Skeletal muscle tissue (tissue), 4 donors: ENCODE data around the gene AAMP. TPM values are rescaled to one million over a fixed set of nuclear protein-coding genes. Genes with fewer than 3 reads are reported as not detected.

Experiments used
- H3K27ac ChIP-seq: one replicate; pipeline ENCODE4 v1.7.0; 2013; ENCODE audit warnings: mild to moderate bottlenecking, low read depth, low read length, inconsistent platforms
- H3K27me3 ChIP-seq, 3 donors: one replicate each; pipeline ENCODE4 v1.7.0; 2013; ENCODE audit warnings: low read length in 3 of 3; ENCODE audit not compliant: control insufficient read depth in 3 of 3, insufficient read depth in 3 of 3
- H3K36me3 ChIP-seq, 3 donors: one replicate each; pipeline ENCODE4 v1.7.0; 2013; ENCODE audit warnings: low read length in 3 of 3; ENCODE audit not compliant: control insufficient read depth in 3 of 3, insufficient read depth in 3 of 3
- H3K4me1 ChIP-seq, 3 donors: one replicate each; pipeline ENCODE4 v1.7.0; 2013; ENCODE audit warnings: low read length in 3 of 3, mild to moderate bottlenecking in 3 of 3; ENCODE audit not compliant: control insufficient read depth in 3 of 3, insufficient read depth in 3 of 3
- H3K4me3 ChIP-seq, 3 donors: one replicate each; pipeline ENCODE4 v1.7.0; 2013; ENCODE audit warnings: low read length in 3 of 3
- H3K9ac ChIP-seq, 3 donors: one replicate each; pipeline ENCODE4 v1.7.0; 2013; ENCODE audit warnings: low read length in 3 of 3, mild to moderate bottlenecking in 3 of 3, moderate library complexity in 2 of 3, low read depth in 1 of 3
- H3K9me3 ChIP-seq, 3 donors: one replicate each; pipeline ENCODE4 v1.7.0; 2013; ENCODE audit warnings: low read length in 3 of 3; ENCODE audit not compliant: control insufficient read depth in 3 of 3
- total RNA-seq: library from RNA; depleted of rRNA; stranded (reverse); fragments of >200 nt; gene quantifications from one replicate; pipeline ENCODE4 v1.2.3, GENCODE V29; 2014
- donor health status: Osteomylitis.

Gene AAMP
- total RNA-seq, 1 donor from 2014 or later: 121 TPM

DNA sequence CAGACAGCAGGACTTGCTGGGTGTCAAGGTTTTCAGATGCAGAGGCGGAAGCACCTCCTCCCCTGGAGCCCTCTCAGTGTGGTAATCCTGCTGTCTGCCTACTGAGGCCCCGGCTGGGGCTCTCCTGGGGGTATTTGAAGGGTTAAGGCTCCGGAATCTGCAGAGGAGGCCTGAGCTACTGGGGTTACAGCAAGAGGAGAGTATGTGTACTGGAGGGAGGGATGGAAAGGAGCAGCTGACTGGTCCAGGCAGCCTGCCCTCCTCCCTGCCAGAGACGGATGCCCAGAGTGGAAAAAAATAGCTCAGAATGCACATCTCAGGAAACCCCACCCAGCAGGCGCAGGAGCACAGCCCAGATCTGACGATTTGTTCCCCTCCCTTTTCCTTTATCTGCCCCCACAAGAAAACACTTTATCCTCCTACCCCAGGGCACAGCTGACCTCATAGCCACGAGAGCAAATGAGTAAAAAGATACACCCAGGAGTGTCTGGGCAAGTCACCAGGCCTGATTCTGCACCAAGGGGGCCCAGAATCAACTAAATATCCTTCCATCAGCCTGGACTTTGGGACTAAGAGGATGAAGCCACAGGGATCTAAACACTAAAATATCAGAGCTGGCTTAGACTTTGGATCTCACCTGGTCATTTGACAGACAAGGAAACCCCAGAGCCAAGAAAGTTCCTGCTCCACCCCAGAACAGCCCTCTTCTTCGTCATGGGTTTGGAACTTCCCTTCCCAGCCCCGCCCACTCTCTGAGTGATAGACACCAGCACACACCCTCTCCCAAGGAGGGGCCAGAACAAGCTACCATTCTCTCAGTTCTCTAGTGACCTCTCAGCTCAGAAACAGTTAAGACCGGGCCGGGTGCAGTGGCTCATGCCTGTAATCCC is 16.9 kb upstream of the AAMP start:
- H3K4me1 ChIP-seq: peaks cover 87 to 94% (median 92%) of the 10 kb centered on the region in 3 donors

DNA sequence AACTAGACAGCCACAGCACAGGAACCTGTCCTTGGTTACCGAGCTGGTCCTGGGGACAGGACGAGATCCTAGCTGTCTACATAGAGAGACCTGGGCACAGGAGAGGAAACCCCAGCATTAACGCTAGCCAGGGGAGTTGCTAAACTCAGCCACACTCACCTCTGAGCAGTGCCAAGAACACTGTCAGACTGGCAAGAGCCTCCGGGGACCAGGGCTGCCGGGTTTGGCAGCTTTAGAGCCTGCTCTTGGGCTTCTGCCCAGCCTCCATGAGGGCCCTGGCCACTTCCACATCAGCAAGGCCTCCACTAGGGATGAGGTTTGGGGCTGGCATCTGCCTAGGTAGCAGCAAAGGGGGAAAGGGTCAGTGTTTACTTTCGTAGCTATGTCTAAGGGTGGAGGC is 15.7 kb upstream of the AAMP start:
- Histone ChIP-seq H3K36me3 (peaks cover 3 to 13% (median 7%) of the 10 kb centered on the region in 3 donors), H3K27me3 (no peaks in the 10 kb centered on the region), H3K27ac (peak overlapping the region; percentile 100), H3K9ac (peak overlapping the region; percentile 95 to 98 (median 97)), H3K4me1 (peaks cover 83 to 91% (median 87%) of the 10 kb centered on the region in 3 donors), H3K9me3 (no peaks in the 10 kb centered on the region), H3K4me3 (peak overlapping the region; percentile 75 to 87 (median 85))

More for the DNA sequence above, 16.9 kb upstream of the AAMP start:
- Histone ChIP-seq H3K9ac (peak overlapping the region; percentile 95 to 98 (median 97)), H3K27ac (peak overlapping the region; percentile 100), H3K27me3 (no peaks in the 10 kb centered on the region), H3K9me3 (no peaks in the 10 kb centered on the region), H3K36me3 (peaks cover 0 to 3% (median 2%) of the 10 kb centered on the region in 3 donors), H3K4me3 (peak overlapping the region; percentile 75 to 87 (median 85))

DNA sequence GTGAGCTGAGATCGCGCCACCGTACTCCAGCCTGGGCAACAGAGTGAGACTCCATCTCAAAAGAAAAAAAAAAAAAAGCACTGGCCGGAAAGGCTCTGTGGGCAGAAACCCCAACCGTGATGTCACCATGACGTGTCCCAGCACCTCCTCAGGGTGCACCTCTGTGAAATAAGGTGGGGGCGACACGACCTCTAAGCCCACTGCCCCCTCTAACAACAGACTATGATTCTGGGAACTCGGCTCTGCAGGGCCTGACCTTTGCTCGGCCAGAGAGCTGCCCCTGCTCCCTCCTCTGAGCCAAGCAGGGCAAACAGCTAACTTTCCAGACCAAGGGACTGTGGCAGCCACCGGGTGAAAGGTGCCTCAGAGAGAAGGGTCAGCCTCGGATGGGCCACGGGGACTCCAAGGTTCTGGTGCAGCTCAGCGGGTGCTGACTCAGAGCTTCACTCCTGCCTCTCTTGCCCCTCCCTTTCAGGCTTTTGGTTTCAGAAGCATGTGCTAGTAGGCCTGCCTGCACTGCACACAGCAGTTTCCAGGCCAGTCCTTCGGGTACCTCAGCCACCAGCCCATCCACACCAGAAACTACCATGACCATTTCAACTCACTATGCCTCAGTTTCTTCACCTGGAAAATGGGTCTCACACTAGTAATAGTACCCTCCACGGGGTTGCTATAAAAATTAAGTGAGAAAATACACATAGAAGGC is 14.3 kb upstream of the AAMP start:
- Histone ChIP-seq H3K9me3 (no peaks in the 10 kb centered on the region), H3K9ac (peak overlapping the region; percentile 76 to 98 (median 97)), H3K4me3 (peak overlapping the region; percentile 43 to 87 (median 52)), H3K27ac (peak overlapping the region; percentile 100), H3K27me3 (no peaks in the 10 kb centered on the region), H3K36me3 (peaks cover 16 to 27% (median 21%) of the 10 kb centered on the region in 3 donors), H3K4me1 (peaks cover 73 to 86% (median 74%) of the 10 kb centered on the region in 3 donors)

DNA sequence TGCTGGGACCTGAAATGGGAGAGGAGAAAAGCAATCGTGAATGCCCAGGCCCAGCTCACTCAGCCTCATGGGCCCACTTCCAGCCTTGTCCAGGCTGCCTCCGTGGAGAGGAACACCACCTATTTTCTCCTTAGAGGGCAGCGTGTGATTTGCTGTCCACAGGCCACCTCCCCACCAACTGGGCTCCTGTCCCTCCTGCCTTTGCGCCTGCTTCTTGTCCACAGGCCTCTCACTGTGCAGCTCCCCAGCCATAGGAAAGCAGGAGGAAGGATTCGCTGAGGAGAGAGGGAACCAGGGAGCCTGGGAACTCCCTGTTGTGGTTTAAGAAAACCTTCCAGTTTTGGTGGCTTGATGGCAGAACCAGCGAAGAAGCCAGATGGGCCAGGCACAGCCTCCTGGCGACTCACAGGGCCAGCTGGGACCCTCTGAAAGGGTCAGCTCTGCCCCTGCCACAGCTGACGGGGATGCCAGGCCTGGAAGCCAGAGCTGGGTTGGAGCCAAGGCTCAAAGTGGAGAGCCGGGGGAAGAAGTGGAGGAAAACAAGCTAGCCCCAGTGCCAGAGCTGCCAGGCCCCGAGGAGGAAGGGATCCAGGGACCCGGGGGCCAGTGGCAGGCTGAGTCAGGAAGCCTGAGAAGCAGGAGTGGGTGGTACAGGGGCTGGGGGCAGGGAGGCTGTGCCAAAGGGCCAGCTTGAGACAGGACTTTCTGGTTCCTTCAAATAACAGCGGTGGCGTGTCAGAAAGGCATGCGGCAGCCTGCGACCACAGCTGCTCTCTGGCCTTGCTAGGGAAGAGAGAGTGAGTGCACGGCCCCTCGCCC is 12.4 kb upstream of the AAMP start:
- Histone ChIP-seq H3K4me3 (peak overlapping the region in 2 of 3 donors; percentile 29 to 32), H3K9me3 (no peaks in the 10 kb centered on the region), H3K4me1 (peaks cover 61 to 88% (median 64%) of the 10 kb centered on the region in 3 donors), H3K27ac (peak overlapping the region; percentile 100), H3K36me3 (peaks cover 34 to 45% (median 40%) of the 10 kb centered on the region in 3 donors), H3K27me3 (no peaks in the 10 kb centered on the region), H3K9ac (peak overlapping the region; percentile 86 to 98 (median 97))

DNA sequence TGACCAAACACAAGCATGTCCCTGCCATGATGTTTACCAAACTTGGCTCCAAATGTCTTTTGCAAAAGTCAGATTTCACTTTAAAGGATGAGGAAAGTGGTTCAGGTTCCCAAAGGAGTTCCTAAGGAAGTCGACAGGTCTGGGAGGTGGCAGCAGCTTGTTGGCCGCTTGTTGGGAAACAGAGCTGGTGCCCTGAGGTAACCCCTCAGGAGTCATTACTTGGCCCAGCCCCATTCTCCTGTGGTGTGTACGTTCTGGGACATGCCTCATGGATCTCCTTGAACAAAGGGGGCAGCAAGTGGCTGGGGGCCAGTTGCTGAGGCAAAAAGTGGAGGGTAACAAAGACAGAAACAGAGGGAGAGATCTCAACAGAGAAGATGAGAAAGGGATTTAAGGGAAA is 11.5 kb upstream of the AAMP start:
- H3K36me3 ChIP-seq: peaks cover 43 to 55% (median 49%) of the 10 kb centered on the region in 3 donors
- H3K9me3 ChIP-seq: no peaks in the 10 kb centered on the region
- no peaks in the 10 kb centered on the region for H3K27me3 ChIP-seq
- H3K9ac ChIP-seq: peak overlapping the region; percentile 65 to 98 (median 97)
- H3K4me3 ChIP-seq: peak overlapping the region in 1 of 3 donors; percentile 32
- peak overlapping the region; percentile 100 for H3K27ac ChIP-seq
- H3K4me1 ChIP-seq: peaks cover 51 to 80% (median 60%) of the 10 kb centered on the region in 3 donors

DNA sequence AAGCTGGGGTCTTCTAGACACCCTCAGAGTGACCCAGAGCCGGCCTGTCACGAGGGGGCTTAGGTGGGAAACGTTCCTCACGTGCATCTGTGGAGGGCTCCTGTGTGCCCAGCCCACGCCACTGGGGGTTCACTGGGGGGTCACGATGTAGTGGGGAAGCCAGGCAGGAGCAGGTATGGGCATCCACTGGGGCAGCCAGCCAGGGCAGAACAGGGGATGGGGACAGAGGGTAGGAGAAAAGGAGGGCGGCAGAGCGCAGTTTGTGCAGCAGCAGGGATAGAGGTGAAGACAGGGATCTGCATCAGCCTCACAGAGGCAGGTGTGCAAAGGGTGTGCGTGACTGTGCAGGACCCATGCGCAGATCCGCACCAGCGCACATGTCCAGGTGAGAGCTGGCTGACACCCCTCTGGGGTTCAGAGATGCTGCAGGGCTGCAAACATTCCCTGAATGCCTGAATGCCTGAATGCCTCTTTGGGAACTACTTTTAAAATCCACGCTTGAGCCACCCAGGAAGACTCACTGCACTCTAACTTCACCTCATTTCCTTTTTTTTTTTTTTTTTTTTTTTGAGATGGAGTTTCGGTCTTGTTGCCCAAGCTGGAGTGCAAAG is 10.4 kb upstream of the AAMP start:
- H3K4me3 ChIP-seq: no peak overlapping the region
- no peaks in the 10 kb centered on the region for H3K9me3 ChIP-seq
- H3K36me3 ChIP-seq: peaks cover 54 to 65% (median 60%) of the 10 kb centered on the region in 3 donors
- no peak overlapping the region for H3K27ac ChIP-seq
- H3K9ac ChIP-seq: peak overlapping the region in 1 of 3 donors; percentile 25
- no peaks in the 10 kb centered on the region for H3K27me3 ChIP-seq
- H3K4me1 ChIP-seq: peaks cover 41 to 70% (median 54%) of the 10 kb centered on the region in 3 donors

DNA sequence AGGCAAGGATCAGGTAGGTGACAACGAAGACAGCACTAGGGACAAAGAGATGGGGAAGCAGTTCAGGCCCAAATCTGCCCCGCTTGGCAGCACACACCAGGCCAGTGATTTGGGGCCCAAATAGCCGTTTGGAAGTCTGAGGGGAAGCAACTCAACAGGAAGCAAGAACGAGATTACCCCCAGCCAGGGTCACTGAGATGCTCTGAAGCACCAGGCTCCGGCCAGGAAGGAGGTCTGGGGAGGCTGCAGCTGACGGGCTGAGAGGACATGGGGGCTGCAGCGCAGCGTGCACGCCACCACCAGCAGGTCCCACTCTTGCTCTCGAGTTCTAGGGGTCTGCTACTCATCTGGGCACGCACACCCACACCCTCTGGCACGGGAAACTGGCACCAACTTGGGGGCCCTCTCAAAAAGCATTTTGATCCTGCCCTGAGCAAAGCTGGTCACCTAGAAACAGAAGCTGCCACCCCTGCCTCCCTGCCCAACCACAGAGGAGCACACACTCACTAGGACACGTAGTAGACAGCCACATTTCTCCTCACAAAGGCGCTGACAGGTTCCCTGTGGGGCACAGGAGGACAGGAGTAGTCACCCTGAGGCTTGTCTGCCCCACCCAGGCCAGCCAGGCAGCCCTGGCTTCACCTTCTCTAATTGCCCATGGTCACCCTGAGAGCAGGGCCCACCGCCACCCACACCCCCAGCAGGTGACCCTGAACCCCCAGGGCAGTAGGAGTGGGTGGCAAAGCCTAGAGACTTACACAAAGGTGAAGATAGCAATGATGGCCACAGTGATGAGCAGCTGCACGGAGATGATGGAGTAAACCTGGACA is 8.8 kb upstream of the AAMP start:
- Histone ChIP-seq H3K4me3 (no peak overlapping the region), H3K9ac (peak overlapping the region in 1 of 3 donors; percentile 28), H3K27me3 (no peaks in the 10 kb centered on the region), H3K36me3 (peaks cover 65 to 81% (median 76%) of the 10 kb centered on the region in 3 donors), H3K4me1 (peaks cover 34 to 61% (median 46%) of the 10 kb centered on the region in 3 donors), H3K27ac (no peak overlapping the region), H3K9me3 (no peaks in the 10 kb centered on the region)

DNA sequence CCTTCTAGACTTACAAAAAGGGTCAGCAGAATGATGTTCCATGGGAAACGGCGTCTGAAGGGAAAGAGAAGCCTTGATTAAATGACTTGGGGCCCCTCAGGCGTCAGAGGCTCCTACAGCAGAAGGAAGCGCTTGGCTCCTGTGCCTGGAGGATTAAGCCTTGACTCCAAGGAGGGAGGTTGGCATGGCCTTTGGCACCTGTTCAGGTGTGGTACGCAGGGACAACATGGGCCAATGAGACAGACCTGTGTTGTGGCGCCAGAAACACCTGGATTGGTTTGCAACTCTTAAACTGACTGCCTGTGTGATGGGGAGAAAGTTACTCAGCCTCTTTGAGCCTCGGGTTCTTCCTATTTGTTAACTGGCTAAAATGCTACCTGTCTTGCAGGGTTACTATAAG is 8.0 kb upstream of the AAMP start:
- Histone ChIP-seq H3K4me3 (no peak overlapping the region), H3K36me3 (peaks cover 65 to 84% (median 76%) of the 10 kb centered on the region in 3 donors), H3K4me1 (peaks cover 30 to 58% (median 43%) of the 10 kb centered on the region in 3 donors), H3K27ac (no peak overlapping the region), H3K9me3 (no peaks in the 10 kb centered on the region), H3K9ac (peak overlapping the region in 1 of 3 donors; percentile 28), H3K27me3 (no peaks in the 10 kb centered on the region)
